ENCODE measurements around the gene SSH3. TPM values are rescaled to one million over a fixed set of nuclear protein-coding genes. Genes with fewer than 3 reads are reported as not detected.

Gene SSH3, protein sequence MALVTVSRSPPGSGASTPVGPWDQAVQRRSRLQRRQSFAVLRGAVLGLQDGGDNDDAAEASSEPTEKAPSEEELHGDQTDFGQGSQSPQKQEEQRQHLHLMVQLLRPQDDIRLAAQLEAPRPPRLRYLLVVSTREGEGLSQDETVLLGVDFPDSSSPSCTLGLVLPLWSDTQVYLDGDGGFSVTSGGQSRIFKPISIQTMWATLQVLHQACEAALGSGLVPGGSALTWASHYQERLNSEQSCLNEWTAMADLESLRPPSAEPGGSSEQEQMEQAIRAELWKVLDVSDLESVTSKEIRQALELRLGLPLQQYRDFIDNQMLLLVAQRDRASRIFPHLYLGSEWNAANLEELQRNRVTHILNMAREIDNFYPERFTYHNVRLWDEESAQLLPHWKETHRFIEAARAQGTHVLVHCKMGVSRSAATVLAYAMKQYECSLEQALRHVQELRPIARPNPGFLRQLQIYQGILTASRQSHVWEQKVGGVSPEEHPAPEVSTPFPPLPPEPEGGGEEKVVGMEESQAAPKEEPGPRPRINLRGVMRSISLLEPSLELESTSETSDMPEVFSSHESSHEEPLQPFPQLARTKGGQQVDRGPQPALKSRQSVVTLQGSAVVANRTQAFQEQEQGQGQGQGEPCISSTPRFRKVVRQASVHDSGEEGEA
- 10 to 100 TPM; 14.7 to 23.6 TPM for total RNA-seq

DNA sequence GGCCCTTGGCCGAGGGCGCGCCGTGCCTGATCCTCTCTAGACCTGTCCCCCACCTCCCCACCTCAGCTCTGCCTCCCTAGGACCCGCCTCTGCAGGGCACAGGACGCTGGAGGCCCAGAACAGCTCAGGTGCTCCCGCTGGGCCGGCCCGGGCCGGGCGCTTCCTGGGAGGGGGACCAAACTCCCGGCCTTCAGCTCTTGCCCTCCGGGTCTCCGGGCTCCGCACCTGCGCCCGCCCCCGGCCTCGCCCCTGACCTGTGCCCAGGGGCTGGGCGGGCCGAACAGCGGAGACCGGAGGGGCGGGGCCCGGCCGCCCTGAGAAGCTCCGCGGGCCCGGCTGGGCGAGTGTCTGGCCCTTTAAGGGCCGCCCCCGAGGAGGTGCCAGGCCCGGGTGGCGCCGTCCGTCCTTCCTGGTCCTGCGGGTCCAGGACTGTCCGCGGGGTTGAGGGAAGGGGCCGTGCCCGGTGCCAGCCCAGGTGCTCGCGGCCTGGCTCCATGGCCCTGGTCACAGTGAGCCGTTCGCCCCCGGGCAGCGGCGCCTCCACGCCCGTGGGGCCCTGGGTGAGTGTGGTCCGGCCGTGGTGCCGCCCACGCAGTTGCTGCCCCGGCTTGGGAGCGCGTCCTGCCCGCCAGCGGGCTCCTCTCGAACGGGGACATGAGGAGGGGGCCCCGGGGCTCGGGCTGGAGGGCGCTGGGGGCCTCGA is at the start of gene SSH3:
SSH3 (plus strand) TSS at position 399 of the 703 bp plus-strand sequence; CDS start at position 495, 96 bp downstream.
- peaks cover 0 to 31% of the 10 kb centered on the region in 2 donors for H3K4me1 ChIP-seq
- TF ChIP-seq, protein P1, sequence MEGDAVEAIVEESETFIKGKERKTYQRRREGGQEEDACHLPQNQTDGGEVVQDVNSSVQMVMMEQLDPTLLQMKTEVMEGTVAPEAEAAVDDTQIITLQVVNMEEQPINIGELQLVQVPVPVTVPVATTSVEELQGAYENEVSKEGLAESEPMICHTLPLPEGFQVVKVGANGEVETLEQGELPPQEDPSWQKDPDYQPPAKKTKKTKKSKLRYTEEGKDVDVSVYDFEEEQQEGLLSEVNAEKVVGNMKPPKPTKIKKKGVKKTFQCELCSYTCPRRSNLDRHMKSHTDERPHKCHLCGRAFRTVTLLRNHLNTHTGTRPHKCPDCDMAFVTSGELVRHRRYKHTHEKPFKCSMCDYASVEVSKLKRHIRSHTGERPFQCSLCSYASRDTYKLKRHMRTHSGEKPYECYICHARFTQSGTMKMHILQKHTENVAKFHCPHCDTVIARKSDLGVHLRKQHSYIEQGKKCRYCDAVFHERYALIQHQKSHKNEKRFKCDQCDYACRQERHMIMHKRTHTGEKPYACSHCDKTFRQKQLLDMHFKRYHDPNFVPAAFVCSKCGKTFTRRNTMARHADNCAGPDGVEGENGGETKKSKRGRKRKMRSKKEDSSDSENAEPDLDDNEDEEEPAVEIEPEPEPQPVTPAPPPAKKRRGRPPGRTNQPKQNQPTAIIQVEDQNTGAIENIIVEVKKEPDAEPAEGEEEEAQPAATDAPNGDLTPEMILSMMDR (IDR thresholded peaks at IDR 0.05) = no peak
- H3K27ac ChIP-seq = peak within 1 kb of the TSS; percentile 81 to 82
- DNase-seq (ENCODE audit: low spot score) = no peak
- H3K36me3 ChIP-seq = peaks cover 32% of the 10 kb centered on the region
- H3K4me3 ChIP-seq = peak within 1 kb of the TSS; percentile 74 to 94
- no peaks in the 10 kb centered on the region for H3K9me3 ChIP-seq
- H3K27me3 ChIP-seq = no peaks in the 10 kb centered on the region

DNA sequence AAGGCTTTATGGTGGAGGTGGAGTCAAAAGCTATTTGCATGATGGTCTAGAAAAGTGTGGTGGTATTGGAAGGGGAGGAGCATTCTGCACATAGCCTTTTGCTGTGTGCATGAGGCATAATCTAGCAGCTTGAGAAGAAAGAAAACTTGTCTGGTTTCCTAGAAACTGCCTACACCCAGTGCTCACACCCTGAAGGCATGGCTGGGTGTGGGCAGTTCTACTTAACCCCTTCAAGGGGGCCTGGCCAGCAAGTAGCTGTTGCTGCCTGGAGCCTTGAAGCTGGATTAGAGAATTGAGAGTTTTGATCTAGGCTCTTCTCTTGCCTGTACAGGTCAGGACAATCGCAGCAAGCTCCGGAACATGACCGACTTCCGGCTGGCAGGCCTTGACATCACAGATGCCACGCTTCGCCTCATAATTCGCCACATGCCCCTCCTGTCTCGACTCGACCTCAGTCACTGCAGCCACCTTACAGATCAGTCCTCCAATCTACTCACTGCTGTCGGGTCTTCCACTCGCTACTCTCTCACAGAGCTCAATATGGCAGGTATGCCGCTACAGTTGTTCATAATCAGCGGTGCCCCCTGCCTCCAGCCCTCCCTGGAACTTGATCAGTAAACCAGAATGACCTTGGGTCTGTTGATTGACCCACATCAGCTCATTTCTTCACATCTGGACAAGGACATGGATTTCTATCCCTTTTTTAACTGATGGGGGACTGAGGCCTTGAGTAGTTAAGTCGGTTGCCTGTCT is 49.3 kb upstream of the SSH3 start:
- TF ChIP-seq, protein P1 (IDR thresholded peaks at IDR 0.05) = no peak
- no peaks in the 10 kb centered on the region for H3K27me3 ChIP-seq
- peaks cover 75% of the 10 kb centered on the region for H3K36me3 ChIP-seq
- no peak overlapping the region for H3K4me3 ChIP-seq
- H3K9me3 ChIP-seq = no peaks in the 10 kb centered on the region
- H3K4me1 ChIP-seq = no peaks in the 10 kb centered on the region
- no peak for DNase-seq (ENCODE audit: low spot score)
- no peak overlapping the region for H3K27ac ChIP-seq

DNA sequence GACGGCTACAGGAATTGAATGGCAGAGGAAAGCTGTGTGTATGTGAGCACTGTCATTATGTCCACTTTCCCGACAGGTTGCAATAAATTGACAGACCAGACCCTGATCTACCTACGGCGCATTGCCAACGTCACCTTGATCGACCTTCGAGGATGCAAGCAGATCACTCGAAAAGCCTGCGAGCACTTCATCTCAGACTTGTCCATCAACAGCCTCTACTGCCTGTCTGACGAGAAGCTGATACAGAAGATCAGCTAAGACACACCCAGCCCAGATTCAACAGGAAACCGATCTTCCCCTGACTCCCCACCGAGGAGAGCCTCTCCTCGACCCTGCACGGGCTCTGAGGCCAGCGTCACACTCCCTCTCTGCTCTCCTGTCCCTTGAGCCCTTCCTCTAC is 48.5 kb upstream of the SSH3 start:
- Histone ChIP-seq H3K9me3 (no peaks in the 10 kb centered on the region), H3K27ac (no peak overlapping the region), H3K4me3 (no peak overlapping the region), H3K4me1 (no peaks in the 10 kb centered on the region), H3K27me3 (no peaks in the 10 kb centered on the region), H3K36me3 (peaks cover 67% of the 10 kb centered on the region)
- TF ChIP-seq, protein P1 (IDR thresholded peaks at IDR 0.05) = no peak
- DNase-seq (ENCODE audit: low spot score) = no peak

DNA sequence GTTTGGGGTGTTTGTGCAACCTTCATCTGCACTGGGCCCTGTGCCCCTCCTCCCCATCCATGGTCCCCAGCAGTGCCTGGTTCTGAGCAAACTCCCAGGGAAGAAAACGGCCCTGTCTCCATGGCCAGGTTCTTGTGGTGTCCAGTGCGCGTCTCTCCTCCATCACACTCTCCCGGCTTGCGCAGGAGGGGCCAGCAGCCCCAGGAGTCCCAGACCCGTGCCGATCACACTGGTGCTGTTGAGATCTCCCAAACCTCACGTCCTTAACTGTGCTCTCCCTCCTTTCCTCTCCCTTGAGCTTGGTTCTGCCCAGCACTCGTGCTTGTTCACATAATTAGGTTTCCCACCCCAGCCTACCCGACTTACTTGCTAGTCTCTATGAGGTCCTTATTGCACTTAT is 48.0 kb upstream of the SSH3 start:
- Histone ChIP-seq H3K36me3 (peaks cover 62% of the 10 kb centered on the region), H3K27me3 (no peaks in the 10 kb centered on the region), H3K4me3 (no peak overlapping the region), H3K4me1 (no peaks in the 10 kb centered on the region), H3K9me3 (no peaks in the 10 kb centered on the region), H3K27ac (no peak overlapping the region)
- DNase-seq (ENCODE audit: low spot score) = no peak
- TF ChIP-seq, protein P1 (IDR thresholded peaks at IDR 0.05) = no peak

DNA sequence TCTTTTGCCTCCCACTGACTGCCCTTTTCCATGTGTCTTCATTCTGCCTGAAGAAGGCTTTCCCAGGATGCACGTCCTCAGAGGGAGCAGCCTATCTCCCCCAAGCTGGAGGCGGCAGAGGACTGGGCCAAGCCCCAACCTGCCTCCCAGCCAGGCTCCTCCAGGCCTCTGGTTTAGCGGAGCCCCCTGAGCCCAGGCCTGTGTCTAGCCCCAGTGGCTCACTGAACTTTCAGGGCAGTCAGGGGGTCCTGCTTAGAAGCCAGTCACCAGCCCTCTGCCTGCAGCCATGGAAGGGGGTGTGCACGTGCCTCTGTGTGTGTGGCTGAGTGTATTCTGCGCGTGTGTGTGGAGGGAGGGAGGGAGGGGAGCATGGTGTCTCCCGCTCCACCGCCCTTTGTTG is 47.5 kb upstream of the SSH3 start:
- no peak for DNase-seq (ENCODE audit: low spot score)
- peaks cover 57% of the 10 kb centered on the region for H3K36me3 ChIP-seq

More for the DNA sequence above, 47.5 kb upstream of the SSH3 start:
- Histone ChIP-seq H3K27me3 (no peaks in the 10 kb centered on the region), H3K4me3 (no peak overlapping the region), H3K4me1 (peaks cover 0 to under 1% of the 10 kb centered on the region in 2 donors), H3K9me3 (no peaks in the 10 kb centered on the region), H3K27ac (no peak overlapping the region)
- TF ChIP-seq, protein P1 (IDR thresholded peaks at IDR 0.05) = no peak

Measured in right atrium auricular region (tissue), 2 donors.